Epidermal melanocyte (primary cell): ENCODE data around the gene ABLIM3.

ENCODE experiments used
- DNase-seq: peaks from one replicate; pipeline ENCODE4 v3.0.0; 2011; ENCODE audit warnings: low spot score; ENCODE audit not compliant: insufficient read length

The ABLIM3 gene

GRCh38 chr5:149217096-149217802 lies 76.0 kb downstream of the ABLIM3 start:
- DNase-seq = no peak

- DNase-seq = no peak
Measured at GRCh38 chr5:149217803-149218155, 76.5 kb downstream of the ABLIM3 start.

GRCh38 chr5:149219584-149219983 lies 78.3 kb downstream of the ABLIM3 start:
- DNase-seq = no peak

GRCh38 chr5:149220750-149221149 lies 79.5 kb downstream of the ABLIM3 start:
- no peak for DNase-seq

GRCh38 chr5:149221326-149221725 lies 80.0 kb downstream of the ABLIM3 start:
- no peak for DNase-seq

- no peak for DNase-seq
Measured at GRCh38 chr5:149221731-149222342, 80.5 kb downstream of the ABLIM3 start.

- DNase-seq = no peak
Measured at GRCh38 chr5:149223081-149223848, 82.0 kb downstream of the ABLIM3 start.

GRCh38 chr5:149224282-149224681 lies 83.0 kb downstream of the ABLIM3 start:
- DNase-seq = no peak

- no peak for DNase-seq
Measured at GRCh38 chr5:149227168-149227826, 86.0 kb downstream of the ABLIM3 start.

GRCh38 chr5:149228618-149229297 lies 87.5 kb downstream of the ABLIM3 start:
- DNase-seq = peak; percentile 81

- no peak for DNase-seq
Measured at GRCh38 chr5:149229298-149229937, 88.1 kb downstream of the ABLIM3 start.

- DNase-seq = no peak
Measured at GRCh38 chr5:149235841-149236240, 94.5 kb downstream of the ABLIM3 start.

GRCh38 chr5:149237662-149238061 lies 96.4 kb downstream of the ABLIM3 start:
- no peak for DNase-seq

- DNase-seq = no peak
Measured at GRCh38 chr5:149238540-149238939, 97.2 kb downstream of the ABLIM3 start.

- DNase-seq = no peak
Measured at GRCh38 chr5:149239917-149240316, 98.6 kb downstream of the ABLIM3 start.

GRCh38 chr5:149240354-149240998 lies 99.2 kb downstream of the ABLIM3 start:
- DNase-seq = no peak

- DNase-seq = no peak
Measured at GRCh38 chr5:149242339-149242738, 101.0 kb downstream of the ABLIM3 start.

GRCh38 chr5:149246906-149247305 lies 105.6 kb downstream of the ABLIM3 start:
- no peak for DNase-seq

- DNase-seq = no peak
Measured at GRCh38 chr5:149247726-149248125, 106.4 kb downstream of the ABLIM3 start.

GRCh38 chr5:149251546-149251945 lies 110.3 kb downstream of the ABLIM3 start:
- DNase-seq = no peak
